NCI-H187 treated with DMSO at 0.1 percent for 48 hours (cell line): ENCODE results near the gene ANKRD2.
"Not testable (repeated sequence)": the region's sequence is repeated elsewhere in the genome, so short reads cannot be mapped to it uniquely, and the experiment has no call there.

Experiments used
- DNase-seq: peaks from one replicate; lab custom pipeline; 2025; lab: John Stamatoyannopoulos, UW

The ANKRD2 gene

GRCh38 chr10:97573021-97573420, 442 bp downstream of the ANKRD2 start:
- no peak for DNase-seq

- DNase-seq, result no peak
These were observed 1.1 kb downstream of the ANKRD2 start for GRCh38 chr10:97573672-97574071.

- DNase-seq, result no peak
These were observed 2.0 kb downstream of the ANKRD2 start for GRCh38 chr10:97574374-97575126.

GRCh38 chr10:97575127-97575668, 2.6 kb downstream of the ANKRD2 start:
- DNase-seq, result no peak

GRCh38 chr10:97576487-97576886, 3.9 kb downstream of the ANKRD2 start:
- not testable (repeated sequence) for DNase-seq

GRCh38 chr10:97577701-97578100, 5.1 kb downstream of the ANKRD2 start:
- DNase-seq, result no peak

- no peak for DNase-seq
These were observed 5.7 kb downstream of the ANKRD2 start for GRCh38 chr10:97578171-97578844.

GRCh38 chr10:97580421-97581367, 8.1 kb downstream of the ANKRD2 start:
- no peak for DNase-seq

GRCh38 chr10:97582169-97582568, 9.6 kb downstream of the ANKRD2 start:
- DNase-seq, result no peak

GRCh38 chr10:97583476-97583875, 10.9 kb downstream of the ANKRD2 start:
- DNase-seq, result no peak

GRCh38 chr10:97584060-97584797, 11.7 kb downstream of the ANKRD2 start, which contains the start of gene HOGA1:
HOGA1 (plus strand) TSS chr10:97584389; CDS start chr10:97584704, 315 bp downstream.
- DNase-seq, result no peak

- no peak for DNase-seq
These were observed 12.3 kb downstream of the ANKRD2 start for GRCh38 chr10:97584798-97585438.

- DNase-seq, result no peak
These were observed 12.8 kb downstream of the ANKRD2 start for GRCh38 chr10:97585439-97585811.

- DNase-seq, result no peak
These were observed 14.6 kb downstream of the ANKRD2 start for GRCh38 chr10:97587183-97587582.

- DNase-seq, result no peak
These were observed 16.9 kb downstream of the ANKRD2 start, which contains the start of gene C10orf62 for GRCh38 chr10:97589479-97589878. C10orf62 (plus strand) TSS chr10:97589721; CDS start chr10:97589898, 177 bp downstream.

GRCh38 chr10:97590082-97590747, 17.6 kb downstream of the ANKRD2 start:
- DNase-seq, result no peak

- no peak for DNase-seq
These were observed 18.3 kb downstream of the ANKRD2 start for GRCh38 chr10:97590748-97591495.

- no peak for DNase-seq
These were observed 20.8 kb downstream of the ANKRD2 start for GRCh38 chr10:97593421-97593820.
